ENCODE results near the gene SAMSN1.

SAMSN1 gene

GRCh38 chr21:14583629-14584255 lies 37.6 kb upstream of the SAMSN1 start:
- no peaks in the 10 kb centered on the region for H3K4me1 ChIP-seq (ENCODE audit: control insufficient read depth, insufficient read depth, low read length)
- ChIA-PET POLR2A (no interaction called here), CTCF (interaction anchor here (0.6 kb wide), 1 partner anchor 917 kb away, joined by 3 read pairs; no protein-coding TSS in a partner anchor)
- H3K4me3 ChIP-seq (ENCODE audit: low read depth, low read length): no peak overlapping the region
- no peaks in the 10 kb centered on the region for H3K9me3 ChIP-seq (ENCODE audit: control insufficient read depth, insufficient read depth, low read depth, low read length)
- no peak for TF ChIP-seq PRDM6 (tag by site-specific recombination; IDR thresholded peaks at IDR 0.05)
- TF ChIP-seq, protein P1, sequence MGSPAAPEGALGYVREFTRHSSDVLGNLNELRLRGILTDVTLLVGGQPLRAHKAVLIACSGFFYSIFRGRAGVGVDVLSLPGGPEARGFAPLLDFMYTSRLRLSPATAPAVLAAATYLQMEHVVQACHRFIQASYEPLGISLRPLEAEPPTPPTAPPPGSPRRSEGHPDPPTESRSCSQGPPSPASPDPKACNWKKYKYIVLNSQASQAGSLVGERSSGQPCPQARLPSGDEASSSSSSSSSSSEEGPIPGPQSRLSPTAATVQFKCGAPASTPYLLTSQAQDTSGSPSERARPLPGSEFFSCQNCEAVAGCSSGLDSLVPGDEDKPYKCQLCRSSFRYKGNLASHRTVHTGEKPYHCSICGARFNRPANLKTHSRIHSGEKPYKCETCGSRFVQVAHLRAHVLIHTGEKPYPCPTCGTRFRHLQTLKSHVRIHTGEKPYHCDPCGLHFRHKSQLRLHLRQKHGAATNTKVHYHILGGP (tag by site-specific recombination; IDR thresholded peaks at IDR 0.05): no peak
- TF ChIP-seq, protein P2, sequence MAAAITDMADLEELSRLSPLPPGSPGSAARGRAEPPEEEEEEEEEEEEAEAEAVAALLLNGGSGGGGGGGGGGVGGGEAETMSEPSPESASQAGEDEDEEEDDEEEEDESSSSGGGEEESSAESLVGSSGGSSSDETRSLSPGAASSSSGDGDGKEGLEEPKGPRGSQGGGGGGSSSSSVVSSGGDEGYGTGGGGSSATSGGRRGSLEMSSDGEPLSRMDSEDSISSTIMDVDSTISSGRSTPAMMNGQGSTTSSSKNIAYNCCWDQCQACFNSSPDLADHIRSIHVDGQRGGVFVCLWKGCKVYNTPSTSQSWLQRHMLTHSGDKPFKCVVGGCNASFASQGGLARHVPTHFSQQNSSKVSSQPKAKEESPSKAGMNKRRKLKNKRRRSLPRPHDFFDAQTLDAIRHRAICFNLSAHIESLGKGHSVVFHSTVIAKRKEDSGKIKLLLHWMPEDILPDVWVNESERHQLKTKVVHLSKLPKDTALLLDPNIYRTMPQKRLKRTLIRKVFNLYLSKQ (tag by site-specific recombination; IDR thresholded peaks at IDR 0.05; ENCODE audit: borderline replicate concordance): no peak
- no peak for TF ChIP-seq PRDM2 (tag by site-specific recombination; IDR thresholded peaks at IDR 0.05; ENCODE audit: borderline replicate concordance)
- no peak for TF ChIP-seq ZNF350 (tag by site-specific recombination; IDR thresholded peaks at IDR 0.05)
- no peak for TF ChIP-seq ZNF223 (tag by site-specific recombination; IDR thresholded peaks at IDR 0.05)
- TF ChIP-seq, protein P3, sequence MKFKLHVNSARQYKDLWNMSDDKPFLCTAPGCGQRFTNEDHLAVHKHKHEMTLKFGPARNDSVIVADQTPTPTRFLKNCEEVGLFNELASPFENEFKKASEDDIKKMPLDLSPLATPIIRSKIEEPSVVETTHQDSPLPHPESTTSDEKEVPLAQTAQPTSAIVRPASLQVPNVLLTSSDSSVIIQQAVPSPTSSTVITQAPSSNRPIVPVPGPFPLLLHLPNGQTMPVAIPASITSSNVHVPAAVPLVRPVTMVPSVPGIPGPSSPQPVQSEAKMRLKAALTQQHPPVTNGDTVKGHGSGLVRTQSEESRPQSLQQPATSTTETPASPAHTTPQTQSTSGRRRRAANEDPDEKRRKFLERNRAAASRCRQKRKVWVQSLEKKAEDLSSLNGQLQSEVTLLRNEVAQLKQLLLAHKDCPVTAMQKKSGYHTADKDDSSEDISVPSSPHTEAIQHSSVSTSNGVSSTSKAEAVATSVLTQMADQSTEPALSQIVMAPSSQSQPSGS (tag by site-specific recombination; IDR thresholded peaks at IDR 0.05; ENCODE audit: low read depth): no peak
- no peak for TF ChIP-seq ZNF629 (tag by site-specific recombination; IDR thresholded peaks at IDR 0.05)
- TF ChIP-seq, protein P4, sequence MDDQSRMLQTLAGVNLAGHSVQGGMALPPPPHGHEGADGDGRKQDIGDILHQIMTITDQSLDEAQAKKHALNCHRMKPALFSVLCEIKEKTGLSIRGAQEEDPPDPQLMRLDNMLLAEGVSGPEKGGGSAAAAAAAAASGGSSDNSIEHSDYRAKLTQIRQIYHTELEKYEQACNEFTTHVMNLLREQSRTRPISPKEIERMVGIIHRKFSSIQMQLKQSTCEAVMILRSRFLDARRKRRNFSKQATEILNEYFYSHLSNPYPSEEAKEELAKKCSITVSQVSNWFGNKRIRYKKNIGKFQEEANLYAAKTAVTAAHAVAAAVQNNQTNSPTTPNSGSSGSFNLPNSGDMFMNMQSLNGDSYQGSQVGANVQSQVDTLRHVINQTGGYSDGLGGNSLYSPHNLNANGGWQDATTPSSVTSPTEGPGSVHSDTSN (CRISPR knock-in tag; IDR thresholded peaks at IDR 0.05): no peak
- no peak for TF ChIP-seq ZBTB8A (tag by site-specific recombination; IDR thresholded peaks at IDR 0.05)
- no peak for TF ChIP-seq ZBTB17 (tag by site-specific recombination; IDR thresholded peaks at IDR 0.05)
- no peak overlapping the region for H3K27ac ChIP-seq (ENCODE audit: extremely low read depth, low read depth, low read length)
- no peaks in the 10 kb centered on the region for H3K36me3 ChIP-seq (ENCODE audit: control insufficient read depth in 2 of 2, insufficient read depth in 1 of 2, low read length in 2 of 2)
